IgD-negative memory B cell (primary cell): ENCODE measurements around the gene TPH2. TPM values are rescaled to one million over a fixed set of nuclear protein-coding genes. Genes with fewer than 3 reads are reported as not detected.

ENCODE experiments used
- H3K27ac Mint-ChIP-seq, 3 donors: one replicate each; pipeline ENCODE4 v1.8.0; 2020 to 2022; ENCODE audit warnings: mild to moderate bottlenecking in 3 of 3, mixed read lengths in 3 of 3, moderate library complexity in 1 of 3
- H3K27me3 Mint-ChIP-seq: one replicate; pipeline ENCODE4 v1.8.0; 2021; ENCODE audit warnings: mixed read lengths
- H3K36me3 Mint-ChIP-seq: one replicate; pipeline ENCODE4 v1.8.0; 2020; ENCODE audit warnings: mild to moderate bottlenecking, mixed read lengths
- H3K4me1 Mint-ChIP-seq, 3 donors: one replicate each; pipeline ENCODE4 v1.8.0; 2020 to 2022; ENCODE audit warnings: mixed read lengths in 3 of 3, mild to moderate bottlenecking in 1 of 3
- H3K4me3 Mint-ChIP-seq, 4 donors: one replicate each; pipeline ENCODE4 v1.8.0; 2020 to 2022; ENCODE audit warnings: mild to moderate bottlenecking in 4 of 4, mixed read lengths in 4 of 4, moderate library complexity in 3 of 4
- H3K9me3 Mint-ChIP-seq, 3 donors: one replicate each; pipeline ENCODE4 v1.8.0; 2020 to 2021; ENCODE audit warnings: mixed read lengths in 3 of 3, mild to moderate bottlenecking in 1 of 3
- polyA plus RNA-seq: library from polyadenylated mRNA; unstranded; fragments of 300-500 nt; fragmentation: Illumina TruSeq; gene quantifications from one replicate; pipeline ENCODE4 v1.2.3, GENCODE V29; 2021

Gene TPH2
- polyA plus RNA-seq, 1 donor from 2014 or later, result not detected

GRCh38 chr12:72077111-72077820 is 138.6 kb downstream of the TPH2 start:
- no peak overlapping the region for H3K4me3 Mint-ChIP-seq
- H3K36me3 Mint-ChIP-seq, result no peaks in the 10 kb centered on the region
- no peaks in the 10 kb centered on the region for H3K4me1 Mint-ChIP-seq
- H3K27me3 Mint-ChIP-seq, result no peaks in the 10 kb centered on the region
- H3K27ac Mint-ChIP-seq, result no peak overlapping the region
- H3K9me3 Mint-ChIP-seq, result peaks cover 0 to 3% (median 0%) of the 10 kb centered on the region in 3 donors

DNA sequence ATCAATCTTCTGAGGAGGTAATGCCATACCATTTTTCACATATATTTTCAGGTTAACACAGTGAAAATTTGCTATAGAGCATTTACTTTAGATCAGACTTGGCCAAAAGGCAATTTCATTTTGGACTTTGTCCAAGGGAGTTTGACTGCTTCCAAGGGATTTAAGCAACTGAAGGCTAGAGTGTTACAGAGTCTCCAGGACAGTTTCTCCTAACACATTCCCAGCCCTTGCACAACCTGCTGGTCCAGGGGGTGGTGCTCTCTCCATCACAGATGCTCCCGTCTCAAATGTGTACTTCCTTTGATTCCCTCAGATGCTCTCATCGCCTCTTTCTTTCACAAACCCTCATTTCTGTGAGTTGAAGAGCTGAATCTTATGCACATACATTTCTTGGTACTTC is 143.1 kb downstream of the TPH2 start:
- H3K4me1 Mint-ChIP-seq, result no peaks in the 10 kb centered on the region
- H3K9me3 Mint-ChIP-seq, result peaks cover 0 to 3% (median 0%) of the 10 kb centered on the region in 3 donors
- no peak overlapping the region for H3K27ac Mint-ChIP-seq
- H3K4me3 Mint-ChIP-seq, result no peak overlapping the region
- no peaks in the 10 kb centered on the region for H3K27me3 Mint-ChIP-seq
- no peaks in the 10 kb centered on the region for H3K36me3 Mint-ChIP-seq

Other genes with a start within 250 kb of the TPH2 start
- 16.2 TPM for gene RAB21, start 184.0 kb upstream of the TPH2 start, polyA plus RNA-seq
- 28.3 TPM for gene TBC1D15, start 99.1 kb upstream of the TPH2 start, polyA plus RNA-seq